ENCODE data around the gene TFCP2L1. TPM values are rescaled to one million over a fixed set of nuclear protein-coding genes. Genes with fewer than 3 reads are reported as not detected.

TFCP2L1 gene
- total RNA-seq, 1 experiment from 2014 or later = 29.8 TPM

DNA sequence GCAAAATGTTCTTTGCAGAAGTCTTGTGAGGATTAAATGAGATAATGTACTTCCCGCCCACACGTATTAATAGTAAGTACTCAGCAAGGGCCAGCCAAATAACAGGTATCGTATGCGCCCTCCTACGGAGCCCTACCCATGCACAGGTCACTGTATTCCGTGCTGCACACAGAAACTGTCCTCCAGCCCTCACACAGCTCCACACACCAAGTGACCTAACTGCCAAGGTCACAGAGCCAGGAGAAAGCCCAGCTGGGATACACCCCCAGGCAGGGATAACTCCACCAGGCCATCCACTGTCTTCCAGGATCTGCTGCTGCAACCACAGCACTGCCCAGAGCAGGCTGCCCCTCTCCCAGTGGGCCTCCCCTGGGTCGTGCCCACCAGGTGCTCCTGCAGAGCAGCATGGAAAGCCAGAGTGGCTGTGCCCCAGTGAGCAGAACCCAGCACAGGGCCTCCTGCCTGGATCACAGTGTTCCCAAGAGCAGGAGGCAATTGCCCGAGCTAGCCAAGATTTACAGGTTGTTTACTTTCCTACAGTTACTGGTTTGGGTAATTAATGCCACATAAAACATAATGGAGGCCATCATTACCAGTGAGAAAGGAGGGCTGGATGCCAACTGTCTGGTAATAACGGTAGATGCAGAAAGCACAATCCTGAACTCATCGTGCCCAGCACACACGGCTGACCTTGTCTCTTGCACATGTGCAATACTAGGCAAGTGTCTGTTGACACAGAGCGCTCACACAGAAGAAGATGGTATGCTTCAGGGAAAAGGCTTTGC is 24.4 kb downstream of the TFCP2L1 start:
- TF ChIP-seq, protein P1, sequence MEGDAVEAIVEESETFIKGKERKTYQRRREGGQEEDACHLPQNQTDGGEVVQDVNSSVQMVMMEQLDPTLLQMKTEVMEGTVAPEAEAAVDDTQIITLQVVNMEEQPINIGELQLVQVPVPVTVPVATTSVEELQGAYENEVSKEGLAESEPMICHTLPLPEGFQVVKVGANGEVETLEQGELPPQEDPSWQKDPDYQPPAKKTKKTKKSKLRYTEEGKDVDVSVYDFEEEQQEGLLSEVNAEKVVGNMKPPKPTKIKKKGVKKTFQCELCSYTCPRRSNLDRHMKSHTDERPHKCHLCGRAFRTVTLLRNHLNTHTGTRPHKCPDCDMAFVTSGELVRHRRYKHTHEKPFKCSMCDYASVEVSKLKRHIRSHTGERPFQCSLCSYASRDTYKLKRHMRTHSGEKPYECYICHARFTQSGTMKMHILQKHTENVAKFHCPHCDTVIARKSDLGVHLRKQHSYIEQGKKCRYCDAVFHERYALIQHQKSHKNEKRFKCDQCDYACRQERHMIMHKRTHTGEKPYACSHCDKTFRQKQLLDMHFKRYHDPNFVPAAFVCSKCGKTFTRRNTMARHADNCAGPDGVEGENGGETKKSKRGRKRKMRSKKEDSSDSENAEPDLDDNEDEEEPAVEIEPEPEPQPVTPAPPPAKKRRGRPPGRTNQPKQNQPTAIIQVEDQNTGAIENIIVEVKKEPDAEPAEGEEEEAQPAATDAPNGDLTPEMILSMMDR (IDR thresholded peaks at IDR 0.05; ENCODE audit: unreplicated experiment) = no peak

DNA sequence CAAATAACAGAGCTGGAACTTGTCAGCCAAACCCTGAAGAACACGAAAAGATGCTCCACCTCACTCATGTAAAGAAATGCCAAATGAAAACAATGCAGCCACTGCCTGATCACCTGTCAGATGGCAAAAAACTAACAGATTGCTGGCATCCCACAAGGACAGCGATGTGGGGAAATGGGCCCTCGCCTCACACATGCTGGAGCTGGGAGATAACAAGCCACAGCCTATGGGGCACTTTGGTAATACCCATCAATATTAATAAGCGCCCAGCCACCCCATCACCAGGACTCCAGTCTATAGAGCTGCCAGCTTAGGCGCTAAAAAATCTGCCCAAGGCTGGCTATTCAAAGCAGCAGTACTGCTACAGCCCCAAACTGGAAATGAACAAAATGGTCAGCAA is 27.0 kb downstream of the TFCP2L1 start:
- no peaks in the 10 kb centered on the region for H3K9me3 Mint-ChIP-seq (ENCODE audit: low read depth, unreplicated experiment)
- no peak for DNase-seq
- TF ChIP-seq, protein P1 (IDR thresholded peaks at IDR 0.05; ENCODE audit: unreplicated experiment) = no peak
- intact Hi-C loops (cut with micrococcal nuclease; ENCODE audit: unreplicated experiment) = loop anchor here (5.0 kb wide), 2 partner anchors 34 to 51 kb away; no protein-coding TSS in a partner anchor
- peak overlapping the region; percentile 95 for H3K27ac Mint-ChIP-seq (ENCODE audit: unreplicated experiment)
- no peaks in the 10 kb centered on the region for H3K27me3 Mint-ChIP-seq (ENCODE audit: unreplicated experiment)
- peak overlapping the region; percentile 5 for H3K4me3 Mint-ChIP-seq (ENCODE audit: low read depth, unreplicated experiment)
- H3K4me1 Mint-ChIP-seq (ENCODE audit: low read depth, unreplicated experiment) = peaks cover 58% of the 10 kb centered on the region
- H3K36me3 Mint-ChIP-seq (ENCODE audit: insufficient read depth, unreplicated experiment) = peaks cover 25% of the 10 kb centered on the region
- no TSS peak for BruUV-seq (replicated peaks)
- CTCF ChIA-PET = interaction anchor here (0.6 to 1.0 kb wide), 2 partner anchors 27 to 158 kb away, joined by 3 read pairs; no protein-coding TSS in a partner anchor

More for the DNA sequence above, 24.4 kb downstream of the TFCP2L1 start:
- no peaks in the 10 kb centered on the region for H3K9me3 Mint-ChIP-seq (ENCODE audit: low read depth, unreplicated experiment)
- no peak for DNase-seq
- intact Hi-C loops (cut with micrococcal nuclease; ENCODE audit: unreplicated experiment) = no loop called here
- no peak overlapping the region for H3K4me3 Mint-ChIP-seq (ENCODE audit: low read depth, unreplicated experiment)
- CTCF ChIA-PET = no interaction called here
- BruUV-seq (replicated peaks) = no TSS peak
- H3K27me3 Mint-ChIP-seq (ENCODE audit: unreplicated experiment) = no peaks in the 10 kb centered on the region
- no peak overlapping the region for H3K27ac Mint-ChIP-seq (ENCODE audit: unreplicated experiment)
- H3K36me3 Mint-ChIP-seq (ENCODE audit: insufficient read depth, unreplicated experiment) = peaks cover 7% of the 10 kb centered on the region
- peaks cover 65% of the 10 kb centered on the region for H3K4me1 Mint-ChIP-seq (ENCODE audit: low read depth, unreplicated experiment)

DNA sequence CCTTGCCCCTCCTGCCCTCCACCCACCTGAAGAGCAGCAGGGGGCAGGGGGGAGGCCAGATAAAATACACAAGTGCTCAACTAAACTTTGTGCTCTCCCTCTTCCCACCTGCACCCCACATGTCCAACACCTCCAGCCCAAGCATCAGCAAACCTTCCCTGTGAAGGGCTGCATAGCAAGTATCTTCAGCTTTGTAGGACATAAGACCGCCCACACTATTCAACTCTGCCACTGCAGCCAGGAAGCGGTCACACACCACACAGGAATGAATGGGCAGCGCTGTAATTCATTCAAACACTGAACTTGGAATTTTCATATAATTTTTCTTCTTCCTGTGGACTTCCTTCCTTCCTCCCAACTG is 27.5 kb downstream of the TFCP2L1 start:
- CTCF ChIA-PET = interaction anchor here (1.0 to 1.3 kb wide), 2 partner anchors 129 to 158 kb away, joined by 3 to 4 read pairs; no protein-coding TSS in a partner anchor
- Mint-ChIP-seq H3K27me3 (ENCODE audit: unreplicated experiment) (no peaks in the 10 kb centered on the region), H3K36me3 (ENCODE audit: insufficient read depth, unreplicated experiment) (peaks cover 25% of the 10 kb centered on the region), H3K4me1 (ENCODE audit: low read depth, unreplicated experiment) (peaks cover 58% of the 10 kb centered on the region), H3K9me3 (ENCODE audit: low read depth, unreplicated experiment) (no peaks in the 10 kb centered on the region), H3K27ac (ENCODE audit: unreplicated experiment) (peak overlapping the region; percentile 95), H3K4me3 (ENCODE audit: low read depth, unreplicated experiment) (peak overlapping the region; percentile 5)
- intact Hi-C loops (cut with micrococcal nuclease; ENCODE audit: unreplicated experiment) = loop anchor here (5.0 kb wide), 2 partner anchors 35 to 50 kb away; no protein-coding TSS in a partner anchor
- no TSS peak for BruUV-seq (replicated peaks)
- TF ChIP-seq, protein P1 (IDR thresholded peaks at IDR 0.05; ENCODE audit: unreplicated experiment) = no peak
- peak; percentile 19 for DNase-seq

DNA sequence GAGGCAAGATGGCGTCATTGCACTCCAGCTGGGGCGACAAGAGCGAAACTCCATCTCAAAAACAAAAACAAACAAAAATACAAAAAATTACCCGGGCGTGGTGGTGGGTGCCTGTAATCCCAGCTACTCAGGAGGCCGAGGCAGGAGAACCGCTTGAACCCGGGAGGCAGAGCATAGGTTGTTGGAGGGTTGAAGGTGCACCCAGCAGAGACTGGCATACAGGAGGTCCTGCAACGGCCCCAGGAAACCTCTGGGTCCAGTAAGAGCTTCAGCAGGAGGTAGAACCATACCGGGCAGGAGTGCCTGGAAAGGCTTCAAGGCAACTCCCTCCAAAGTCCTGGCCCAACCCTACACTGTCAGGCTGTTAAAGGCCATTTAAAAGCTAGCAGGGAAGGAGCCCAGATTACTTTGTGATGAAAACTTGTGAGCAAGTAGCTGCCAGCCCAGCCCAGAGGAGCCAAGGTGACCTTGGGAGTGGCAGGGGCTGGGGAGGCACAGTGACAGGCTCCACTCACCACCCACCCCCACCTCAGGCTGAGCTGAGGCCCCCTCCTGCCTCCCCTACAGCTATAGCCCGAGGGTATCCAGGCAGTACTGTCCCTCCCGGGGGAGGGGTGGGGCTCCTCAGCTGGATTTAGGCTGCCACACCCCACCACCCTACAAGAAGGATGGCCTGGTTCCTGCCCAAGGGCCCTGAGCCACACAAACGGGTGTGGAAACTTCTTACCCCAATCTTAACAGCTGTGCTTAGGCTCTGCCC is 28.1 kb downstream of the TFCP2L1 start:
- CTCF ChIA-PET = interaction anchor here (1.0 to 1.3 kb wide), 2 partner anchors 128 to 157 kb away, joined by 3 to 4 read pairs; no protein-coding TSS in a partner anchor
- peak; percentile 15 for DNase-seq
- TF ChIP-seq, protein P1 (IDR thresholded peaks at IDR 0.05; ENCODE audit: unreplicated experiment) = no peak
- peak overlapping the region; percentile 95 for H3K27ac Mint-ChIP-seq (ENCODE audit: unreplicated experiment)
- H3K4me3 Mint-ChIP-seq (ENCODE audit: low read depth, unreplicated experiment) = peak overlapping the region; percentile 5
- intact Hi-C loops (cut with micrococcal nuclease; ENCODE audit: unreplicated experiment) = loop anchor here (5.0 kb wide), 2 partner anchors 35 to 50 kb away; no protein-coding TSS in a partner anchor
- H3K4me1 Mint-ChIP-seq (ENCODE audit: low read depth, unreplicated experiment) = peaks cover 58% of the 10 kb centered on the region
- H3K36me3 Mint-ChIP-seq (ENCODE audit: insufficient read depth, unreplicated experiment) = peaks cover 25% of the 10 kb centered on the region
- H3K9me3 Mint-ChIP-seq (ENCODE audit: low read depth, unreplicated experiment) = no peaks in the 10 kb centered on the region
- BruUV-seq (replicated peaks) = no TSS peak
- H3K27me3 Mint-ChIP-seq (ENCODE audit: unreplicated experiment) = no peaks in the 10 kb centered on the region

Measured in Calu3 (cell line).